ENCODE results near the gene RPTOR.

Gene RPTOR

DNA sequence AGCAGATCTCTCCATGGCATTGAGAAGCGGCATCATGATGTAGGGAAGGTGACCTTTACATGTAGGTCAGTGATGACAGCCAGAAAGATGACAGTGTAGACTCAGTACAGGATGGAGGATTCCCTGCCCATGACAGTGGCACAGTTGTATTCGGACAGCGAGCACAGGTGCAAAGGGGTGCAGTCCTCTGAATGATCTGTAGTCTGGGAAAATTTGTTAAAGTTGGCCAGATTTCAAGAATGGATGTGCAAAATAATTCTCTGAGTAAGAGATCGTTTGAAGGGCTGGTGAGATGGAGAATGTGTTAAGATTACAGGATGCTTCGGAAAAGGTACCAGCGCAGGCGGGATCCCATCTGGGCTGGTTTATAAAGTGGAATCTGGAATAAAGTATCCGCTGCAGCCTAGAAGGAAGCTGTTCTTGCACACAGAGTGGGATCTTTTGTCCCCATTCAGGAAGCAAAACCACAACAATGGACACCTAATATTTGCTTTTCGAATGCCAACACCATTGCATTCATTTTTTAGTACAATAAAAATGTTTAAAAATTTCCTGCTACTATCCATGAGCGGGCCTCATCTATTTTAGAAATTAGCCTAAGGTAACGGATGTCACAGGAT lies 101.2 kb downstream of the RPTOR start:
- DNase-seq = no peak

DNA sequence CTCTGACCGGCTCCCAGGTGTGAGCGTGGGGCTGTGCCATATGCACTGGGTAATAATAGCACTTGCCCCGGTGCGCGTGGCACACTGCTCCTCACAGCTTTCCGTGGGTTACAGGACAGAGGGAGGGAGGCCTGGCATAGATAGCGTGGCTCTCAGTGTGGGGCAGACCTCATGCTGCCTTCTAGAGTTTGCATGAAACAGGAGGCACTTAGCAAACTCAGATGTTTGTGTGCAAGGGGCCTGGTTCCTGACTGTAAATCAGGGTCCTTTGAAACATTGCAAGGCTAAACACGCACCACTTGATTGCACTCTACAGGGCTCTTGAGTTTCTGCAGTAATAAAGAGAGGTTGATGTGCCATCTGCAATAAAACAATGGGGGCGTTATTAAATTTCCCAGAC lies 101.7 kb downstream of the RPTOR start:
- DNase-seq = no peak

DNA sequence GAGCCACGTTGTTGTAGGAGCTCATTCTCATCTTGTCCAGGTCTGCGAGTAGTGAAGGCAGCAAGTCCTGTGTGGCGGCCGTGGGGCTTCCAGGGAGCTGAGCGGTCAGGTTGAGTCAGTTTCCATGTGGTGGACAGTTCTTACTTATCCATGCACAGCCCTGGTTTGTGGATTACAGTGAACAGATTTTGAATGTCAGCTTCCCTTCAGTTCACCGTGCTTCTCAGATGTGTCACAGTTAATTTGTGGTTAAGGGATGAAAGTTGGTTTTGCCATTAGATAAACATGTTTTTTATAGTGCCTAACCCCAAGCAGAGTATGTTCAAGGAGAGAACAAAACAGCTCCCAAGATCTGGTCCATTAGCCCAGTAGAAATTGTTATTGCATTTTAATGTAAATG lies 103.1 kb downstream of the RPTOR start:
- peak in 1 of 5 experiments; percentile 62 for DNase-seq

DNA sequence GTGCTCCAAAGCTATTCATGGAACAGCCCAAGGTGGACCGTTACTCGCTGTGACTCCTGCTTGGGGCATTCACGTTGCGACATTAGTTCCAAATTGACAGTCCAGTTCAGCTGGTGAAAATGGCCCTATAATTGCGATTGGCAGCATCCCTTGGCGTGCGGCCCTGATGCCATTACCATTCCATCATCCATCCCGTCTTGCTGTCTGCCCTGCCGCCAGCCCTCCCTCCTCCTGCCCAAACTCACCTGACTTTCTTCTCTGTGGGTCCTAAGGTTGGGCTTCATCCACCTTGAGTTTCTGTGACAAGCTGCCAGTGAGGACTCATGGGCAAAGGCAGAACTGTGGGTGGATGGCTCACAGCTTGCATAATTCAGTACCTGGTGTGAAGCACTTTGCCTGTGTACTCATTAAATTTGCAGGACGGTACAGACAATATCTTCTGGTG lies 104.6 kb downstream of the RPTOR start:
- DNase-seq = no peak

DNA sequence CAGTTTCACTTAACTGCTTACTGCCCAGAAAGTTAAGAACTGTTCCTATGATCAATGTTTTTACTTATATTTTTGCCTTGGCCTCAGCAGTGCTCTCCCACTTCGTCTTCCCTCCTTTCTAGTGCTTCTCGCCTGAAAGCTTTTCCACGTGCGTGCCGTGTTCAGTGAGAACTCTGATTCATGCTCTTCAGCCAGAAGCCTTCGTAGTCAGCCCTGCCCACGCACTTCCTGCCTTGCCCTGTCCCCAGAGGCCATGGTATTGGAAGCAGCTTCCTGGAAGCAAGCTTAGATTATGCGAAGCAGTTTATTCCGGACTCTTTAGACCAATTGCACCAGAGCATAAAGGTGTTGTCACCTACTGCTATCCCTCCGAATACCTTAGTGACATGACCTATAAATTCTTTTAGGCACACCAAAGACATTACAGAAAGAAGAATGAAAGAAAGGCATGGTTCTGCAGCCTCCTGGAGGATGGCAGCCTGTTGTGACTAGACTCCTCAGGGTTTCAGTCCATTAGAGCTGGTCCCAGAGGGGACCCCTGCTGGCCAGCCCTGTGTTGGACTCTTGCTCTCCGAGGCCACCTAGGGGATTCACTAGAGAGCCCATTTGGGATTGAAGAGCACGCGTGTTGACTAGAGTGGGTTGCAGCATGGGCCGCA lies 105.2 kb downstream of the RPTOR start:
- DNase-seq = peak in 4 of 5 experiments; percentile 18 to 80 (median 44)

DNA sequence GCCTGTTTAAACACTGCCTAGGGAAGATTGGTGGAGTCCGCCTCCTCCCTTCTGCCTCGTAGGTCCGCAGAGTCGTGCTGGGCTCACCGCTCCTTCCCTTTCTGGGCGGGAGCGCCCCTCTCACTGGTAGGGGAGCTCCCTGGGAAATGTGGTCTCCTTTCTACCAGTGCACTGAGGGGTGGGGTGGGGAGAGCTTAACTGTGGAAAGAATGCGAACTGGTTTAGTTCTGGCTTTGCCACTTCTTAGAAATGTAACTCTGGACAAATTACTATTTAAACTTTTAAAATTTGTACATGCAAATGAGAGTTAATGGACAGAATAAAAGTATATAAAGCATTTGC lies 105.7 kb downstream of the RPTOR start:
- DNase-seq = no peak

DNA sequence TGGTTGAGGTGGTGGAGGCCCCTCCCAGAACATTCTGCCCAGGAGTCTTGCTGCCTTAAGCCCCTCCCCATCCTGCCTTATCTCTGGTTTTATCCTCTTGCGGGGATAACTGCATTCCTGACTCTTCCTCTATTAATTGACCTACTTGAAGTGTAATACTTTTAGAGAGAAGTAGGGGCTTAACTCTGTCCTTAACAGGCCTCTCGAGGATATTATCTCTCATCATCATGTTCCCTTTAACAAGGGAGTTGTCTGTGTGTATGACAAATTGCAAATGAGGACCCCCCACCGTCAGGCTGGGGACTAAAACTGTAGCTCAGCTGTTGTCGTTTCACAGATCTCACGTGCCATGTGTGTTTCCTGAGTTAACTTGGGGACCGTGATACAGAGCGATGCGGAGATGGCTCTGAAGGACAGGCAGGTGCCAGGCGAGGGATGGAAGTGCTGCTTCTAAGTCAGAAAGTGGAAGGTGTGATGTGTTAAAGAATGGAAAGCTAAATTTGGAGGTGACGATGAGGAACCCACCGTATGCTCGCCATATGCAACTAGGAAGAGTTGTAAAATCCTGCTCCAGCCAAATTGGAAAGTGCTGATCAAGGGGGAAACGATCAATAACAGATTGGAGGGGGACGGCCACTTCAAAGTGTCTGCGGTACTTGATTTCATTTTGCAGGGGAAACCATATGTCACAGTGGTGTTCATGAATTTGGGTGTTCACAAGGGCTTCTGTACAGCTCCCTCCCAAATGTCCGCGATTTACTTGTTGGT lies 106.3 kb downstream of the RPTOR start:
- no peak for DNase-seq

DNA sequence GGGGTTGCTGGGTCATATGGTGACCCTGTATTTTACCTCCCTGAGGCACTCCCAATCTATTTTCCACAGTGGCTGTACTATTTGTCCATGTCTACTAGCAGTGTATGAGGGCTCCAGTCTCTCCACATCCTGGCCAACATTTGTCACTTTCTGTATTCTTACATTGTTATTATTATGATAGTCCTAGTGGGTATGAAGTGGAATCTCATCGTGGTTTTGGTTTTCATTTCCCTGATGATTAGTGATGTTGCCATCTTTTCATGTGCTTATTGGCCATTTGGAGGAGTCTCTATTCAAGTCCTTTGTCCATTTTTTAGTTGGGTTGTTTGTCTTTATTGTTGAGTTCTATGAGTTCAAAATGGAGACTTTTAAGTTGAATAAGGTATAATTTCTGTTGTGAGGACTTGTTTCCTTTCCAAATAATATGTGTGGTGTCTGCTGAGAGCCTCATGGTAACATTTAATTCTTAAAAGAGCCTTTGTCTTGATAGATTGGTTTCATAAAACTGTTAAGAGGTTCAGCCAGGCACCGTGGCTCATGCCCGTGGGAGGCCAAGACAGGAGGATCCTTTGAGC lies 108.2 kb downstream of the RPTOR start:
- no peak for DNase-seq

DNA sequence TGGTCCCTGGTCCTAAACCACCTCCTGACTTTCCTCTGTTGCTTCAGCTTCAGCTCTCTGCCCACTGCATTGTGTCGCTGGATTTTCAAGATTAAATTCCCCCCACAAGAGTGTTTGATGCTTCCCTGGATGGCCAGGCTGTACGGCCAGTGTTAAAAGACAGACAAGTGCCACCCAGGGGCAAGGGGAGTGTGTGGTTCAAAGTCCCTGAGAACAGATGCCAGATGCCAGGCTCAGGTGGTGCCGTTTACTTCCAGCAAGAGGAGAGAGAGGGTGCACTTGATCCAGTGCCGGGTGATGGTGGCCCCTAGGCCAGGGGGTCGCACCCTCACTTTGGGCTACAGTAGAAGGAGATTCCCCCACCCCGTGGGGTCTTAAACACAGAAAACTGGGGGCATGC lies 109.2 kb downstream of the RPTOR start:
- DNase-seq = no peak

DNA sequence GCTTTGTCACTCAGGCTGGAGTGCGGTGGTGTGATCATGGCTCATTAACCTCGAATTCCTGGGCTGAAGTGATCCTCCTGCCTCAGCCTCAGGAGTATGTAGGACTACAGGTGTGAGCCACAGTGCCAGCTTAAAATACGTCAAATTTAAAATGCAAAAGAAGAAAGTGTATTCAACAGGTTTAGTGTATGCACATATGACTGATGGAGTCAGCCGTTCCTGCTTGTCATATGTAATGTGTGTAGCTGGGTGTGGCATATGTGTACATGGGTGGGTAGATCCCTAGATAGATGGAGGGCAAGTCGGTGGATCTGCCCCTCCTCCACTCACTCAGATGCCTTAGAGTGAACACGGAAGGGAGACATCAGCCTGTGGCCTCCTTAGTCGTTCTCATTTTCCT lies 111.0 kb downstream of the RPTOR start:
- peak in 1 of 5 experiments; percentile 29 for DNase-seq

DNA sequence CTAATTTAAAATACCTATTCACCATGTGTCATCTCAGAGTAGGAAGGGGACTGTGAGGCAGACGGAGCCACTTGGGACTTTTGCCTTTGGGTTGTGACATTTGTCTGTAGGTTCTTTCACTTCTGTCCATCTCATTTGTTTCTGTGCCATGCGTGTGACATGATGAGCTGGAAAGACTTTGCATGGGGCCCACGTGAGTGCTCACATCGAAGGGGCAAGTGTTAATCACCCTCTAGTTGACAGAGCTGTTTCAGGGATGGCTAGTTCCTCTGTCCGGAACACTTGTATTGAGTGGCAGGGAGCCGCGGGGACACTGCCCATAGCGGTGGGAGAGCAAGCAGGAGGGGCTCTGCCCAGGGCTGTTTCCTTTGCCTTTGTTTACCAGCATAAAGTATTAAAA lies 112.0 kb downstream of the RPTOR start:
- no peak for DNase-seq

DNA sequence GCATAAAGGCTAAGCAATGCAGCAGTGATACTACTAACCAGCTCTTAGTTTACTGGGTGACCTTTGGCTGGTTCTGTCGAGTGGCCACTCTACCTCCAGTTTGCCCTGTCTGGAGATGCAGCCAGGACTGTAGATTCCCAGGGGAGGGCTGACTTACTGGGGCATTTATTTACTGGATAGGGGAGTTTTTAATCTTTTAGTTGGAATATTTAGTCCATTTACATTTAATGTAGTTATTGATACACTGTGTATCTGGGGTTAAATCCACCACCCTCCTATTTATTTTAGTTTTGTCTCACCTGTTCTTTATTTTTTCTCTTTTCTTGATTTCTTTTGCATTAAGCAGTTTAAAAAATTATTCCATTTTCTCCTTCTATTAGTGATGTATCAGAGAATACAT lies 112.9 kb downstream of the RPTOR start:
- DNase-seq = no peak

DNA sequence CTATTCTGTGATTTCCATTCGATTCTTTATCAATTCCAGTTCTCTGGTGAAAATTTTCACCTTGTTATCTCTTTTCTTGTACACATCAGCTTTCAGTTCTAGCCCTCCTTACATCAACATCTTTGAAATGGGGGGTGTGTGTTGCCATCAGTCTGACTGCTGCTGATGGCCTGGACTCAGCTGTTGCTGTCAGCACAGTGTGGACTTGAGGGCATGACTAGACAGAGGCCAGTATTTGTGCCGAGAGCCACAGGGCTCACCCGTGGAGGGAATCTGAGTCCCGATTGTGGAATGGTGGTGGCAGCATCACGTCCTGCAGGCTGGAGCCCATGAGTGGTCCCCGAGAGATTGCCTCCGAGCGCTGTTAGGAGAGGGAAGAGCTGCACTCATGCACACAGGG lies 114.2 kb downstream of the RPTOR start:
- DNase-seq = no peak

DNA sequence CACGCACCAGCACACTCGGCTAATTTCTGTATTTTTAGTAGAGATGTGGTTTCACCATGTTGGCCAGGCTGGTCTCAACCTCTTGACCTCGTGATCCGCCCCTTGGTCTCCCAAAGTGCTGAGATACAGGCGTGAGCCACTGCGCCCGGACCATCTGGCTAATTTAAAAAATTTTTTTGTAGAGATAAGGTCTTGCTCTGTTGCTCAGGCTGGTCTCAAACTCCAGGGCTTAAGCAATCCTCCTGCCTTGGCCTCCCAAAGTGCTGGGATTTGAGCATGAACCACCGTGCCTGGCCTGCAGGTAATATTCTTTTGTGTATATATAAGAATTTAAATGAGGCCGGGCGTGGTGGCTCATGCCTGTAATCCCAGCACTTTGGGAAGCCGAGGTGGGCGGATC lies 115.0 kb downstream of the RPTOR start:
- DNase-seq = no peak

DNA sequence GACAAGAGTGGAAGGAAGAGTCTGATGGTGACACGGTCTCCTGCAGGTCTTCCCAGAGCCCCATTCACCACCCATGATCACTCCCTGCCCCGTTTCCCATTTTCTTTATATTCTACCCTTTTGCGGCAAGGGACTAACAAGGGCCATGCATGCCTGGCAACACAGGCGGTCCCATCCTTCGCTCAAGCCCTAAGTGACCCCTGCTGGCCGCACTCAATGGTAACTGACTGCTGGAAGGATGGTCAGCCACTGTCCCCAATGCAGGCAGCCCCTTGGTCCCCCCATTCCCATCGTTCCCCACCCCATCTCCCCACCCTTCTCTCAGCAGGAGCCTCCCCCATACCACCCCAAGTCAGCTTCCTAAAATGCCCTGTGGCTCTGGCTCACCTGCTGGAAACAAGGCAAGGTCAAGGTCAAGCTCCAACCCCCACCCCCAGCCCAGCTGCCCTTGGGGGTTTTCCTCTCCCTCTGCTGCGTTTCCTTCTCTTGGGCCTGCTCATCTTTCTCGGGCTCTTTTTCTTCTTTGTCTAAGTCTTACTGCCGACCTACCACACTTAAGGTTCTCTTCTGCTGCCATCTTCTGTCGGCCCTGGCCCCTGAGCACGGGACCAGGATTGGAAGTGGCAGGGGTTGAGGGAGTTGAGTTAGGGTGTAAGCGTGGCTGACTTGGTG lies 116.0 kb downstream of the RPTOR start:
- DNase-seq = no peak

DNA sequence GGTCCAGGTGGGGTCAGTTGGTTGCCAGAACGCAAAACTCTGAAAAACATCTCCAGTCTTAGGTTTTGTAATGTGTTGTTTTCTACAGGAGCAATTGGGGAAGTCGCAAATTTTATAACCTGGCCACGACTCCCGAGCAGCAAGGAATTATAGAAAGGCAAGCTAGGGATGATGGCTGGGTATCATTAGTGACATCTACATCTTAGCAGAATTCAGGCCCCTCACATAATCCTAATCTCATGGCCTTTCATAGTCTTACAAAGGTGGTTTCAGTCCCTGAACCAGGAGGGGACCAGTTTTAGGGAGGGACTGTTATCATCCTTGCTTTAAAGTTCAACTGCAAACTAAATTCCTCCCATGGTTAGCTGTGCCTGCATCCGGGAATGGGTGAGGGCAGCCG lies 117.9 kb downstream of the RPTOR start:
- no peak for DNase-seq

DNA sequence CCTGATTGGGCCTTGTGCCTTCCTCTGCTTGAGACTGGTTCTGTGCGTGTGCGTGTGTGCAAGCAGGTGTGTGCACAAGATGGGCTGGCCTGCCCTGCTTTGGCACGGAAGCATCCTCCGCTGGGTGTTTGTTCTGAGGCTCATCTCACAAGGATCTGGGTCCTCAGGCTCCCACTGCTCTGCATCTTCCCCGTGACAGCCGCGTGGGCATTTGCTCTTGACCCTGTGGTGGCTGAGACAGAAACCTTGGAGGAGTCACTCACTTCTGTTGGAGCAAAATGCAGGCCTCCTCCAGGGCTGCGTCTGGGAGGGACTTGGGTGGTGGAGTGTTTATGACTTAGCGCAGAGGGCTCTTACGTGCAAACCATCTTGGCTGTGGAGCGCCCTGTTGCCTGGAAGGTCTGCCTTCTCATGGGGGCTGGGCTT lies 119.2 kb downstream of the RPTOR start:
- DNase-seq = peak in 2 of 5 experiments; percentile 15 to 87

DNA sequence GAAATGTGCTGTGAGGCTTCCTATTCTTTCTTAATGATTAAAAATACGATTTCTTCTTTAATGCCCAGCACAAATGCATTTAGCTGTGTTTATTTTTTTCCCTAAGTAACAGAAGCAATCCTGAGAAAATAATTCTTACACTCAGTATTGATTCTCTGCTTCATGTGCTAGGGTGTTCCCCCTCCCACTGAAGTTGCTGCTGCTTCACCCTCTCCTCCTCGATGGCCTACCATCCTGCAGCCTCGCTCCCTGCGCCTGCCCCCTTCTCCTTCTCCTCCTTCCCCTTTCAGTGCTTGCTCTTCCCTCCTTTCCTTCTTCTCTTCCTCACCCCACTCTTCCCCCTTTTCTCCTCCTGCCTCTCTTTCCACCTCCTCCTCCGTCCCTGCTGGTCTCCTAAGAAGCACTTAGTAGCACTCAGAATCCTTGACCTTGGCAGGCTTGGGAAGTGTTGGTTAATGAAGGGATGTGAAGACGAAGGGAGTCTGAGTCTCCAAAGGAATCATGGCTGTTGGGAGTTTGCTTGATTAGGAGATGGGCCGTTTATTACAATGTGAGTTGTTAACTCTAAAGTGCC lies 119.7 kb downstream of the RPTOR start:
- peak in 1 of 5 experiments; percentile 35 for DNase-seq

DNA sequence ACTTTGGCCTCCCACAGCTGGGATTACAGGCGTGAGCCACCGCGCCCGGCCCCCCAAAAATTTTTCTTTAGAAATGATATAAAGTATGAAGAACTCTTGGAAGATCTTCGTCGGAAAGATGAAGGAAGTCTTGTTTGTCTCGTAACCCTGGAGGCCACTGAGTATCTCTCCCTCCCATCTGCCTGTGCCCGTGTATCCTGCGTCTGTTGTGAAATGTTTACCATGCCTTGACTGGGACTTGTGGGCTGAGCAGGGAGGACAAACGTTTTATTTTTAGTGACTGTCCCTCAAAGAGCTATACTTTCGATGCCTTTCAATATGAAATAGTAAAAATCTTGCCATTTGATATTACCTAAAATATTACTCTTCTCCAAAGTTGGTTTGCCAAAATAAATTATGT lies 121.2 kb downstream of the RPTOR start:
- no peak for DNase-seq

DNA sequence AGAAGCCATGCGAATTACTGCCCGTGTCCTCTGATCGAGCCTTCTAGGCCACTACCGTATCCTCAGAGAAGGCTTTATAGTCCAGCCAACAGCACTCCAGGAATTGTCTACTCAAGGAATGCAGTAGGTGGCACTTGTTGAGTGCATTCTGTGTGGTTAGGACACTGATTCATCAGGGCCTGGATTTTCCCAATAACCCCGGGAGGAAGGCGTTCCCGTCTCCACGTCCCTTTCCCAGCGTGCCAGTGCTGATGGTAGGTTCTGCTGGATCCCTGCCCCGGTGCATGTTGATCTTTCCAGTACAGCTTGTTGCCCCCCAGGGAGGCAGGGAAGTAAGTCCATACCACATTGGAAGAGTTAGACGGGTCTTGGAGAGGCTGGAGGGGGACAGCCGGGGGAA lies 122.2 kb downstream of the RPTOR start:
- DNase-seq = no peak

DNA sequence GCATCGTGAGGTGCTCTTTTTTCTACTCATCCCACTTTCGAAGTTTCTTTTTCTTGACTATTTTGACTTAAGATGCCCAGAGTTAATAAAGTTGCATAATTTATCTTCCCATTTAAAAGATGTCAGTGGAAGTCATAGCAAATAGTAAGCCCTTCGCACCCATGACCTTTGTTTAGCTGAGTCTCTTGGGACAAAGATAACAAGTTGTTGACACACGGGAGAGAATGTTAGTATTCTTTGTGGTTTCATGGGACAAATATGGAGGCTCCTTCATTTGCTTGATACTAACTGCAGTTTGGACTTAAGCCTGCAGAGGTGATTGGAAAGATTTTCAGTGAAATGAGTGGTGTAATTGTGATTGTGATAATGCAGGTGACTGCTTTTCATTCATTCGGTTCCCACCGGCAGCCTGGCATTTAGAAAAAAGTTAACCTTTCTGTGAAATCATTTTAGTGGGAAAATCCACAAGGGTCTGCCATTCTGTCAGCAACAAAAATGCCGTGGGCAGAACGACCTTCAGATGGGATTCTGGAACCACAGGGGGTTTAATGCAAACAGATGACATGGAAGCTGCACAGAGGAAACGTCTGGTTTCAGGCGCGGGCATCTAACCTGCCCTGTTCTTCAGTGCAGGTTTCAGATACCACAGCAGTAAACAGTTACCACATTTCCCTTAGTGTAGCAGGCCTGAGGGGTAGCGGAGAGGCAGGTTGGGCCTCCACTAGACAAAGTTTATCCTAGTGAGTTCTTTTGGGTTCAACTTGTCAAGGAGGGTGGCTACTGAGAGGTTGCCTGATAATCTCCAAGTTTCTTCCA lies 123.0 kb downstream of the RPTOR start:
- DNase-seq = peak in 1 of 5 experiments; percentile 66
